Kidney epithelial cell (primary cell): ENCODE measurements around the gene NCOR2. TPM values are rescaled to one million over a fixed set of nuclear protein-coding genes. Genes with fewer than 3 reads are reported as not detected.

Source experiments
- DNase-seq: peaks from one replicate; pipeline ENCODE4 v3.0.0-alpha.2; 2010; ENCODE audit warnings: low read depth
- H3K27me3 ChIP-seq: 2 replicates; pipeline ENCODE4 v1.6.0; 2011; ENCODE audit warnings: low read length; ENCODE audit not compliant: control insufficient read depth, insufficient read depth
- H3K36me3 ChIP-seq: 2 replicates; pipeline ENCODE4 v1.5.1; 2011; ENCODE audit warnings: low read length; ENCODE audit not compliant: control insufficient read depth, insufficient read depth
- H3K4me3 ChIP-seq: 2 replicates; pipeline ENCODE4 v1.5.1; 2011; ENCODE audit warnings: low read depth, mild to moderate bottlenecking, control low read depth, low read length
- CTCF ChIP-seq: IDR thresholded peaks from 2 replicates; pipeline ENCODE4 v1.5.1; 2011; ENCODE audit warnings: mild to moderate bottlenecking, moderate library complexity, low read length, control low read depth, inconsistent platforms; ENCODE audit not compliant: insufficient read depth, poor library complexity, severe bottlenecking
- total RNA-seq: library from RNA; depleted of rRNA; stranded (reverse); fragments of >200 nt; gene quantifications from 2 replicates; pipeline ENCODE4 v1.2.3, GENCODE V29; 2015

NCOR2 gene
- total RNA-seq, 1 donor from 2014 or later: 113 TPM

DNA sequence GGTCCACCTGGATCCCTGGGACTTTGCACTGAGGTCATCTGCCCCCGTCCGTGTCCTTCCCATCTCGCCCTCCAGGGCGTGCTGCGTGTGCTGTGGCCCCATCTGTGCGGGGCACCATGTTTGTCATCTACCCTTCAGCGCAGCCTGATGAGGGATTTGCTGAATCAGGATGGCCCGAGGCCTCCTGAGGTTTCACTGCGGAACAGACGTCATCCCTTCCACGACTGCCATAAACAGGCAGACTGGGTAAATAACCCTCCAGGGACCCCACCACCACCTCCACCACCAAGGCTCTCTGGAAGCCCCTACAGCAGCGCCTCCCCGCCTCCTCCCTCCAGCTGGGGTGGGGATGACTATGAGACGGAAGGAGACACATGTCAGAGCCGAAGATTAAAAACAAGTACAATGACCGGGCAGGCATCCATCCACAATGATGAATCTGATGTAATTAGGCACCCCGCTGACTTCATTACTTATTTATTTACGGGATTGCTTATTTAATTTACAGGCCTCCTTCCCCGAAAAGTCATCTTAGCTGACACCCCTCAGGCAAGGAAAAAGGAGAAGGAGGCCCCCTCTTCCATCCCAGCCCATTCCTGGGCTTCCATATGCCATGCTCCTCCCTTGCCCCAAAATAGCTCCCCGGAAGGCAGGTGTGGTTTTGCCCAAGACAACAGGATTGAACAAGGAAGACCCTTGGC lies 39.4 kb downstream of the NCOR2 start:
- H3K4me3 ChIP-seq: no peak overlapping the region
- no peaks in the 10 kb centered on the region for H3K36me3 ChIP-seq
- no peaks in the 10 kb centered on the region for H3K27me3 ChIP-seq
- TF ChIP-seq CTCF: no peak
- DNase-seq: no peak

- no peak overlapping the region for H3K4me3 ChIP-seq
Measured at GRCh38 chr12:124525927-124526692, 41.3 kb downstream of the NCOR2 start.

GRCh38 chr12:124525455-124525854 lies 42.0 kb downstream of the NCOR2 start:
- peaks cover 1% of the 10 kb centered on the region for H3K36me3 ChIP-seq
- no peak for DNase-seq
- no peaks in the 10 kb centered on the region for H3K27me3 ChIP-seq
- H3K4me3 ChIP-seq: no peak overlapping the region
- no peak for TF ChIP-seq CTCF

More at GRCh38 chr12:124525927-124526692, 41.3 kb downstream of the NCOR2 start:
- DNase-seq: no peak
- H3K36me3 ChIP-seq: no peaks in the 10 kb centered on the region
- H3K27me3 ChIP-seq: no peaks in the 10 kb centered on the region
- TF ChIP-seq CTCF: no peak

- Histone ChIP-seq H3K27me3 (no peaks in the 10 kb centered on the region), H3K4me3 (no peak overlapping the region), H3K36me3 (peaks cover 1% of the 10 kb centered on the region)
- DNase-seq: no peak
- no peak for TF ChIP-seq CTCF
Measured at GRCh38 chr12:124524231-124524925, 43.0 kb downstream of the NCOR2 start.

- H3K36me3 ChIP-seq: peaks cover 1% of the 10 kb centered on the region
- H3K27me3 ChIP-seq: no peaks in the 10 kb centered on the region
- no peak for DNase-seq
- no peak overlapping the region for H3K4me3 ChIP-seq
- TF ChIP-seq CTCF: no peak
Measured at GRCh38 chr12:124523071-124523470, 44.3 kb downstream of the NCOR2 start.
